ENCODE results near the gene B3GALNT2.
A peak's percentile ranks its signal among the peaks of the same experiment; 100 is the strongest.

B3GALNT2 gene

DNA sequence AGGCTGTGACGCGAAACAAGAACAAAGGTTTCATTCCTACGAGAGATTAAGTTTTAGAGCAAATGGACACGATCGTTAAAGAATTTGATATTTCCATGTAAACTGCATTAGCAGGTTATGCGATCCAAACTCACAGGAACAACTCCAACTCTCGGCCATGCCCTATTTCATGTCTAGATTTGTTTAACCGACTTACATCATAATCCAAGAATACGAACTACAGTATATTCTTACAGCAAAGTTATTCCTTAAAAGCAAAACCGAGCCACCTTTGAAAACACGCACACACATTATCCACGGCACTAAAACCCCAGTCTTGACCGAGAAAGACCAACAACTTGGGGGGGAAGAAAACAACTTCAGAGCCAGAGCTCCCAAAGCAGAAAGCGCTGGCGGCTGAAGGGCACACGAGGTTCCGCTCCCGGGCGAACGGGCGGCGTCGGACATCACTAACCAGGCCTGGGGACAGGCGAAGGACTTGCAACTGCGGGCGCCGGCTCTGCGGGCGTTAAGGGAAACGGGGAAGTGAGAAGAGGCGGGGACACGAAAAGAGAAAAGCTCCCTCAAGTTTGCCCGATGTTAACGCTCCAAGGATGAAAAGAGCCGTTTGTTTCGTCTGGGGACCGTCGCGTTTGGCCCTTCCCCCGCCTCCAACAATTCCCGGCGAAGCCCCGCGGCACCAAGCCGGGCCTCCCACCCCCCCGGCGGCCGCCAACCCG, 690 bp downstream of the B3GALNT2 start:
- H3K27ac ChIP-seq: peak overlapping the region; percentile 99
- POLR2A ChIA-PET (ENCODE audit: low non-redundant PET): interaction anchor here (0.5 to 0.8 kb wide), 2 partner anchors 281 to 1005 kb away, joined by 3 to 4 read pairs; no protein-coding TSS in a partner anchor
- peak; percentile 34 for DNase-seq (ENCODE audit: low spot score)
- CTCF ChIA-PET: interaction anchor here (0.5 to 1.9 kb wide), 11 partner anchors 10 to 915 kb away, joined by 3 to 12 read pairs (median 3); no protein-coding TSS in a partner anchor
- TF ChIP-seq, protein P1, sequence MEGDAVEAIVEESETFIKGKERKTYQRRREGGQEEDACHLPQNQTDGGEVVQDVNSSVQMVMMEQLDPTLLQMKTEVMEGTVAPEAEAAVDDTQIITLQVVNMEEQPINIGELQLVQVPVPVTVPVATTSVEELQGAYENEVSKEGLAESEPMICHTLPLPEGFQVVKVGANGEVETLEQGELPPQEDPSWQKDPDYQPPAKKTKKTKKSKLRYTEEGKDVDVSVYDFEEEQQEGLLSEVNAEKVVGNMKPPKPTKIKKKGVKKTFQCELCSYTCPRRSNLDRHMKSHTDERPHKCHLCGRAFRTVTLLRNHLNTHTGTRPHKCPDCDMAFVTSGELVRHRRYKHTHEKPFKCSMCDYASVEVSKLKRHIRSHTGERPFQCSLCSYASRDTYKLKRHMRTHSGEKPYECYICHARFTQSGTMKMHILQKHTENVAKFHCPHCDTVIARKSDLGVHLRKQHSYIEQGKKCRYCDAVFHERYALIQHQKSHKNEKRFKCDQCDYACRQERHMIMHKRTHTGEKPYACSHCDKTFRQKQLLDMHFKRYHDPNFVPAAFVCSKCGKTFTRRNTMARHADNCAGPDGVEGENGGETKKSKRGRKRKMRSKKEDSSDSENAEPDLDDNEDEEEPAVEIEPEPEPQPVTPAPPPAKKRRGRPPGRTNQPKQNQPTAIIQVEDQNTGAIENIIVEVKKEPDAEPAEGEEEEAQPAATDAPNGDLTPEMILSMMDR (conservative IDR thresholded peaks at IDR 0.05; ENCODE audit: low read depth): no peak

DNA sequence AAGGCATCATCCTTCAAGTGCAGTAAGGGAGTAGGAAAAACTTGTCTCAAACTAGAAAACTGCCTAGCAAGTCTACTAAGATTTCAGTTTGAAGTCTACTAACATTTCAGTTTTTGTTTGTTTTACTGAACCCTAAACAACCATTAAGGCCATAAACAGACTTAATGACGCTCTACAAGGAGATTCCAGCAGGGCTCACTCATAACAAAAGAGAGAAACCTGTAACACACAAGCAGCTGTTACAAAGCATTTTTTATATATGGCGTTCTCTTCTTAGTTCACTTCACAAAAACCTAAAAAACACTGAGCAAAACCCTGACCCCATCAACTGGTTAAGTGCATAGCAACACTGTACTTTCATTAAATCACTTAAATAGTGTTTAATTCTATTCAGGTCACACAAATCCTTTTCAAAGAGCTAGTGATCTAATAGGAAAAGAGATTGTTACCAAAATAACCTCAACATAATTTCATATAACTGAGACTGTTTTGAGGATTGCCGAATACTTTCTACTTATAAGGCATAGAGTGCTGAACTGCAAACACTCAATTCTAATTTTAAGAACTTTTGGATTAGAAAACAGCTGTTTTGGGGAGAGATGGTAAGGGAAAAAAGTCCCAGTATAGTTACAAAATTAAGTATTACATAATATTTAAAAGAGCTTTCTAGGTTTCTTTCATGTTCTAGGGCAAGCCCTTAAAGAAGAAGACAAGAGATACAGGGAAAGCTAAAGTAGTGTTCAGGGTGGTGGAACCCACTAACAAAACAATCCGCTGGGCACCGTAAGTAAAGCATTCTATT, 1.4 kb downstream of the B3GALNT2 start:
- TF ChIP-seq, protein P1 (conservative IDR thresholded peaks at IDR 0.05; ENCODE audit: low read depth): no peak
- DNase-seq (ENCODE audit: low spot score): peak; percentile 13
- peak overlapping the region; percentile 99; the same call in 1 of the 2 replicates for H3K27ac ChIP-seq
- ChIA-PET POLR2A (ENCODE audit: low non-redundant PET) (no interaction called here), CTCF (interaction anchor here (0.5 to 0.9 kb wide), 3 partner anchors 87 to 361 kb away, joined by 3 read pairs; no protein-coding TSS in a partner anchor)

DNA sequence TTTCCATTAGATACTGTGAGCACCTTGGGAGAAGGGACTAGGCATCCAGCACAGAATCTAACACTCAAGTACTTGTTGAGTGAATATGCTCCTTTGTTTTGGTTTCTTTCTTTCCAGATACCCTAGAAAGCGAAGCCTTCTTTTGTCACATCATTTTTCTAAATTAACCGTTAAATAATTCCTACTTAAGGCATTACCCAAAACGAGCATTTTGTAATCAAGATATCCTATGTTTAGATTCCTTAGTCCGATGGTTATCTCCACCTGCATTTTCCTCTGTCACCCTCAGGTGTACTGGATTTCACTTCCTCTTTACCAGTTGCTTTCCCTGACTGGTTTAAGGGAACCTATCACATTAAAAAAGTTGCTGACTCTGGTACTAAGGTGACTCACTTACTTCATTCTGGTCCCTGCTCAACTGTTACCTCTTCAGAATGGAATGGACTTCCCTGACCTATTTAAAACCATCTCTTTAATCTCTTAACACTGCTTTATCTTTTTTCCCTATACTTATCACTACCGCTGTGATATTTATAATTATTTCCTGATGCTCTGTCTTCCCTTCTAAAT, 3.2 kb downstream of the B3GALNT2 start:
- POLR2A ChIA-PET (ENCODE audit: low non-redundant PET): no interaction called here
- DNase-seq (ENCODE audit: low spot score): peak; percentile 39

GRCh38 chr1:235495551-235495950, 8.7 kb downstream of the B3GALNT2 start:
- ChIA-PET POLR2A (ENCODE audit: low non-redundant PET) (interaction anchor here (1.0 kb wide), 1 partner anchor 9 kb away, joined by 5 read pairs; the partner anchor contains the start of gene B3GALNT2), CTCF (no interaction called here)
- no peak overlapping the region for H3K27ac ChIP-seq
- TF ChIP-seq, protein P1 (conservative IDR thresholded peaks at IDR 0.05; ENCODE audit: low read depth): no peak
- DNase-seq (ENCODE audit: low spot score): no peak

More for the DNA sequence above, 3.2 kb downstream of the B3GALNT2 start:
- TF ChIP-seq, protein P1 (conservative IDR thresholded peaks at IDR 0.05; ENCODE audit: low read depth): no peak
- CTCF ChIA-PET: interaction anchor here (0.7 to 1.5 kb wide), 2 partner anchors 152 to 282 kb away, joined by 3 to 7 read pairs; no protein-coding TSS in a partner anchor
- H3K27ac ChIP-seq: no peak overlapping the region

- TF ChIP-seq, protein P1 (conservative IDR thresholded peaks at IDR 0.05; ENCODE audit: low read depth): no peak
- CTCF ChIA-PET: interaction anchor here (0.6 kb wide), 1 partner anchor 381 kb away, joined by 3 read pairs; no protein-coding TSS in a partner anchor
- no peak overlapping the region for H3K27ac ChIP-seq
- no peak for DNase-seq (ENCODE audit: low spot score)
- POLR2A ChIA-PET (ENCODE audit: low non-redundant PET): interaction anchor here (1.0 kb wide), 1 partner anchor 10 kb away, joined by 5 read pairs; the partner anchor contains the start of gene B3GALNT2
These were observed 9.2 kb downstream of the B3GALNT2 start for GRCh38 chr1:235495030-235495429.

DNA sequence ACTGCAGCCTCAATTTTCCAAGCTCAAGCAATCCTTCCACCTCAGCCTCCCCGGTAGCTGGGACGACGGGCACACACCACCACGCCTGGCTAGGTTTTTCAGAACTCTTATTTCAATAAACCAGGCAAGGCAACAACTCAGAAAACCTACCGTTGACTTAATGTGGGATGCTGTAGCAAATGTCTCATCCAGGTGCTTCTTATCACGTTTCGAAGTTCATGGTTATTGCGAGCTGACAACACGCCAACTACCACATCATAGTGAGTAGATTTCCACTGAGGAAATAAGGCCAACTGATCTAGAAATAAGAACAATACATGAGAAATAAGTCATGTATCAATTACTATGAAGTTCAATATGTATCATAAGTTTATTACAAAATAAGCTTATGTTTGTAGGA, 9.7 kb downstream of the B3GALNT2 start:
- TF ChIP-seq, protein P1 (conservative IDR thresholded peaks at IDR 0.05; ENCODE audit: low read depth): no peak
- ChIA-PET POLR2A (ENCODE audit: low non-redundant PET) (interaction anchor here (1.0 kb wide), 1 partner anchor 10 kb away, joined by 5 read pairs; the partner anchor contains the start of gene B3GALNT2), CTCF (interaction anchor here (0.6 kb wide), 1 partner anchor 381 kb away, joined by 3 read pairs; no protein-coding TSS in a partner anchor)
- DNase-seq (ENCODE audit: low spot score): no peak
- H3K27ac ChIP-seq: no peak overlapping the region
